Cardiac fibroblast (primary cell): ENCODE data around the gene EGFR.
A peak's percentile ranks its signal among the peaks of the same experiment; 100 is the strongest.

Experiments used
- DNase-seq, 2 donors: peaks; one replicate each; pipeline versions ENCODE4 v3.0.0 to v3.0.0-alpha.2; 2010; ENCODE audit warnings: low read depth in 2 of 2
- H3K4me3 ChIP-seq, 2 donors: replicated peaks in 1 of 2; 1 replicate in 1 of 2; 2 replicates in 1 of 2; pipeline ENCODE4 v1.5.1; 2011; ENCODE audit warnings: low read depth in 2 of 2, low read length in 2 of 2, mild to moderate bottlenecking in 2 of 2, moderate library complexity in 1 of 2
- CTCF ChIP-seq: IDR thresholded peaks from one replicate; pipeline ENCODE4 v1.5.1; 2011; ENCODE audit warnings: low read depth, mild to moderate bottlenecking, low read length, inconsistent platforms

EGFR gene

GRCh38 chr7:55255496-55256445 lies 237.0 kb downstream of the EGFR start:
- H3K4me3 ChIP-seq: peak overlapping the region; percentile 58 to 61
- DNase-seq: peak; percentile 84
- TF ChIP-seq CTCF: peak; percentile 69

- DNase-seq: no peak
- no peak overlapping the region for H3K4me3 ChIP-seq
- TF ChIP-seq CTCF: no peak
Observed at GRCh38 chr7:55258631-55259030, 239.8 kb downstream of the EGFR start.

- no peak for DNase-seq
- no peak overlapping the region for H3K4me3 ChIP-seq
- no peak for TF ChIP-seq CTCF
Observed at GRCh38 chr7:55260171-55260570, 241.4 kb downstream of the EGFR start.

GRCh38 chr7:55260676-55261385 lies 242.0 kb downstream of the EGFR start:
- H3K4me3 ChIP-seq: no peak overlapping the region
- no peak for TF ChIP-seq CTCF
- no peak for DNase-seq
